ENCODE results near the gene LIX1L.

GRCh38 chr1:145992958-145993617 lies 35.3 kb upstream of the LIX1L start:
- TF ChIP-seq, protein P1, sequence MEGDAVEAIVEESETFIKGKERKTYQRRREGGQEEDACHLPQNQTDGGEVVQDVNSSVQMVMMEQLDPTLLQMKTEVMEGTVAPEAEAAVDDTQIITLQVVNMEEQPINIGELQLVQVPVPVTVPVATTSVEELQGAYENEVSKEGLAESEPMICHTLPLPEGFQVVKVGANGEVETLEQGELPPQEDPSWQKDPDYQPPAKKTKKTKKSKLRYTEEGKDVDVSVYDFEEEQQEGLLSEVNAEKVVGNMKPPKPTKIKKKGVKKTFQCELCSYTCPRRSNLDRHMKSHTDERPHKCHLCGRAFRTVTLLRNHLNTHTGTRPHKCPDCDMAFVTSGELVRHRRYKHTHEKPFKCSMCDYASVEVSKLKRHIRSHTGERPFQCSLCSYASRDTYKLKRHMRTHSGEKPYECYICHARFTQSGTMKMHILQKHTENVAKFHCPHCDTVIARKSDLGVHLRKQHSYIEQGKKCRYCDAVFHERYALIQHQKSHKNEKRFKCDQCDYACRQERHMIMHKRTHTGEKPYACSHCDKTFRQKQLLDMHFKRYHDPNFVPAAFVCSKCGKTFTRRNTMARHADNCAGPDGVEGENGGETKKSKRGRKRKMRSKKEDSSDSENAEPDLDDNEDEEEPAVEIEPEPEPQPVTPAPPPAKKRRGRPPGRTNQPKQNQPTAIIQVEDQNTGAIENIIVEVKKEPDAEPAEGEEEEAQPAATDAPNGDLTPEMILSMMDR (IDR thresholded peaks at IDR 0.05) = no peak
- TF ChIP-seq EZH2 (IDR thresholded peaks at IDR 0.05; ENCODE audit: borderline replicate concordance, insufficient read depth, low read depth, low read length, poor library complexity, severe bottlenecking) = no peak
